ENCODE measurements around the gene AKIRIN2. TPM values are rescaled to one million over a fixed set of nuclear protein-coding genes. Genes with fewer than 3 reads are reported as not detected.
"Not testable (repeated sequence)": the region's sequence is repeated elsewhere in the genome, so short reads cannot be mapped to it uniquely, and the experiment has no call there.

The AKIRIN2 gene
- total RNA-seq, 1 donor = 15.2 TPM

DNA sequence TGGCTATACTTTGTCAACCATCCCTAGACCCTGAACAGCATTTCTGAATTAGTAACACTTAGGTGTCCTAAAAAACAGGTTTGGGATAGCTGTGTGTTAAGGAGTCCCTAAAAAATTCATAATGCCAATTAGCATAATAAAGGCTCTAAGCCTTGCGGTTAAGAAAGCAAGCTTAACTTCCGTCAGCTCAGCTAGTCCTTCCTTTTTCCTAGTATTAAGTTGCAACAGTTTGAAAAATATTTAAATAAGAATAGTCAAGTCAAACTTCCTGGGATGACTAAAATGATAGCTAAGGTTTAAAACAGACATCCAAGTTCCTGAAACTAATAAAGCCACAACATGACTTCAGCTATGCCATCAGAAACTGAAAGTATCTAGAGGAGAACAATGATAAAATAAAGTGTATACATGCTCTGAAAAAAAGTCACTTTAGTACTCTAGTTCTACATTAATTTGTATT, 3.5 kb downstream of the AKIRIN2 start:
- Histone ChIP-seq H4K20me1 (ENCODE audit: insufficient read depth, low read length) (peaks cover 69% of the 10 kb centered on the region), H3K9me3 (ENCODE audit: low read depth, low read length) (no peaks in the 10 kb centered on the region), H3K79me2 (ENCODE audit: insufficient read depth, low read length) (peaks cover 84% of the 10 kb centered on the region), H3K4me3 (ENCODE audit: insufficient read depth, low read length) (peak overlapping the region; percentile 98), H3K27ac (ENCODE audit: low read depth, low read length) (peak overlapping the region; percentile 46), H3K36me3 (ENCODE audit: insufficient read depth, low read length) (no peaks in the 10 kb centered on the region), H2AFZ (ENCODE audit: low read length) (no peak overlapping the region), H3K4me1 (ENCODE audit: insufficient read depth, low read length) (peaks cover 21% of the 10 kb centered on the region), H3K27me3 (ENCODE audit: insufficient read depth, low read length) (no peaks in the 10 kb centered on the region), H3K4me2 (ENCODE audit: insufficient read depth, low read length) (peak overlapping the region; percentile 92)
- no peak for DNase-seq (ENCODE audit: insufficient read length, low spot score, missing footprints)
- TF ChIP-seq, protein P1, sequence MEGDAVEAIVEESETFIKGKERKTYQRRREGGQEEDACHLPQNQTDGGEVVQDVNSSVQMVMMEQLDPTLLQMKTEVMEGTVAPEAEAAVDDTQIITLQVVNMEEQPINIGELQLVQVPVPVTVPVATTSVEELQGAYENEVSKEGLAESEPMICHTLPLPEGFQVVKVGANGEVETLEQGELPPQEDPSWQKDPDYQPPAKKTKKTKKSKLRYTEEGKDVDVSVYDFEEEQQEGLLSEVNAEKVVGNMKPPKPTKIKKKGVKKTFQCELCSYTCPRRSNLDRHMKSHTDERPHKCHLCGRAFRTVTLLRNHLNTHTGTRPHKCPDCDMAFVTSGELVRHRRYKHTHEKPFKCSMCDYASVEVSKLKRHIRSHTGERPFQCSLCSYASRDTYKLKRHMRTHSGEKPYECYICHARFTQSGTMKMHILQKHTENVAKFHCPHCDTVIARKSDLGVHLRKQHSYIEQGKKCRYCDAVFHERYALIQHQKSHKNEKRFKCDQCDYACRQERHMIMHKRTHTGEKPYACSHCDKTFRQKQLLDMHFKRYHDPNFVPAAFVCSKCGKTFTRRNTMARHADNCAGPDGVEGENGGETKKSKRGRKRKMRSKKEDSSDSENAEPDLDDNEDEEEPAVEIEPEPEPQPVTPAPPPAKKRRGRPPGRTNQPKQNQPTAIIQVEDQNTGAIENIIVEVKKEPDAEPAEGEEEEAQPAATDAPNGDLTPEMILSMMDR (IDR thresholded peaks at IDR 0.05; ENCODE audit: extremely low read depth, low read depth, low read length) = no peak

DNA sequence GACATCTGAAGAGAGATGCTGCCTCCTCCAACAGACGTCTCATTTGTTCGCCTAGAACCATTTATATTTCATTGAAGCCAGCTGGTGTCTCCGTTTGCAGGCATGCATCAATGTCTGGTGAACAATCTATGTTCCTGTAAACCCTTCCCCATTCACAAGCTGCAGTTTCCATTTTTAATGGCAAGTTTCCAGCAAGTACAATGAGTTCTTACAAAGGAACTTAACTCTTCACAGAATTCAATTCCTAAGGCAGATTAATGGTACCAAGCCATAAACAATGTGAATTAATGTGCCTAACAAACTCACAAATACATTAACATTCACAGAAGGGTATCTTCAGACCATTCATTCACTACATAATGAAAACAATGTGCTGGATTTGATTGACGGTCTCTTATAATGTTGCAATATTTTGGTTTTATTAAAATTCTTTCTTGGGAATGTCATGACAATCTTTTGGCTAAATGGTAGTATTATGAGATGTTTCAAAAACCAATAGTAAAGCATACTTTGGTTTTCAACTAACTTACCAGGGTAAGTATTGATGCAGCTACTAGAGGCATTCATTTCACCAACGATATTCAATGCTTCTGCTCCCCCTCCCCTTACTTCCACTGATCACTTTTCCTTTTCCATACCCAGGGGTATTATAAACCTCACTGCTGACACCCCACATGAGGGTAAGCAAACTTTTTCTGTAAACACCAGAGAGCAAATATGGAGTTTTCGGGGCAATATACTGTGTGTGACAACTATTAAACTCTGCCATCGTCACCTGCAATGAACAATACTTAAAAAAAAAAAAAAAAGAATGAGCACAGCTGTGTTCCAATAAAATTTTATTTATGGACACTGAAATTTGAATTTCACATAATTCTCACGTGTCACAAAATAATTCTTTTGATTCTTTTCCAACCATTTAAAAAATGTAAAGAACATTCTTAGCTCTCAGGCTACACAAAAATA, 4.2 kb downstream of the AKIRIN2 start:
- Histone ChIP-seq H3K27me3 (ENCODE audit: insufficient read depth, low read length) (no peaks in the 10 kb centered on the region), H3K36me3 (ENCODE audit: insufficient read depth, low read length) (no peaks in the 10 kb centered on the region), H3K79me2 (ENCODE audit: insufficient read depth, low read length) (peaks cover 91% of the 10 kb centered on the region), H3K27ac (ENCODE audit: low read depth, low read length) (peak overlapping the region; percentile 46), H3K4me2 (ENCODE audit: insufficient read depth, low read length) (peak overlapping the region; percentile 92), H4K20me1 (ENCODE audit: insufficient read depth, low read length) (peaks cover 75% of the 10 kb centered on the region), H2AFZ (ENCODE audit: low read length) (no peak overlapping the region), H3K4me3 (ENCODE audit: insufficient read depth, low read length) (peak overlapping the region; percentile 98), H3K4me1 (ENCODE audit: insufficient read depth, low read length) (peaks cover 21% of the 10 kb centered on the region), H3K9me3 (ENCODE audit: low read depth, low read length) (no peaks in the 10 kb centered on the region)
- TF ChIP-seq, protein P1 (IDR thresholded peaks at IDR 0.05; ENCODE audit: extremely low read depth, low read depth, low read length) = no peak
- DNase-seq (ENCODE audit: insufficient read length, low spot score, missing footprints) = peak; percentile 59

DNA sequence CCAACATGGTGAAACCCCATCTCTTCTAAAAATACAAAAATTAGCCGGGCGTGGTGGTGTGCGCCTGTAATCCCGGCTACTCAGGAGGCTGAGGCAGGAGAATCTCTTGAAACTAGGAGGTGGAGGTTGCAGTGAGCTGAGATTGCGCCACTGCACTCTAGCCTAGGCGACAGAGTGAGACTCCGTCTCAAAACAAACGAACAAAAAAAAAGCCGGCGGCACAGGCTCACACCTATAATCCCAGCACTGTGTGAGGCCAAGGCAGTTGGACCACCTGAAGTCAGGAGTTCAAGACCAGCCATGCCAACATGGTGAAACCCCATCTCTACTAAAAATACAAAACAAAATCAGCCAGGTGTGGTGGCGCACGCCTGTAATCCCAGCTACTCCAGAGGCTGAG, 5.2 kb downstream of the AKIRIN2 start:
- not testable (repeated sequence) for H3K9me3 ChIP-seq (ENCODE audit: low read depth, low read length); H3K36me3 ChIP-seq (ENCODE audit: insufficient read depth, low read length); H3K27me3 ChIP-seq (ENCODE audit: insufficient read depth, low read length); DNase-seq (ENCODE audit: insufficient read length, low spot score, missing footprints); H2AFZ ChIP-seq (ENCODE audit: low read length); H3K4me3 ChIP-seq (ENCODE audit: insufficient read depth, low read length); H3K27ac ChIP-seq (ENCODE audit: low read depth, low read length)
- Histone ChIP-seq H3K79me2 (ENCODE audit: insufficient read depth, low read length) (peaks cover 99% of the 10 kb centered on the region), H3K4me1 (ENCODE audit: insufficient read depth, low read length) (peaks cover 21% of the 10 kb centered on the region), H4K20me1 (ENCODE audit: insufficient read depth, low read length) (peaks cover 86% of the 10 kb centered on the region), H3K4me2 (ENCODE audit: insufficient read depth, low read length) (peak overlapping the region; percentile 92)

DNA sequence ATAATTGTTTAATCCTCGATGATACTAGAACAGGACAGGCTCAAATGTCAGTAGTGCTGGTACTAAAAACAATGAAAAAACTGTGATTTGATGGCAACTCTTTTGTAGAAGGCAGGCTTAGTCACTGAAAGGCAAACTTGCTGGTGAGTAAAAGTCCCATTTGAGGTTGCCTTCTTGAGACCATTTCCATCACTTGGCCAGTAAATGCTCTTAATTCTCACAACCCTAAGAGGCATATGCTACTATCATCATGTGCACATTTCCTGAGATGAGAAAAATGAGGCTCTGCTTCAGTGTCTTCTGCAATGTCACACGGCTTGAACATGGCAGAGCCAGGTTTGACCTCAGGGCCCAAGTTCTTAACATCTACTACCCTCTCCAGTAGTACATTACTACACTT, 9.9 kb downstream of the AKIRIN2 start:
- Histone ChIP-seq H3K27me3 (ENCODE audit: insufficient read depth, low read length) (no peaks in the 10 kb centered on the region), H2AFZ (ENCODE audit: low read length) (no peak overlapping the region), H3K9me3 (ENCODE audit: low read depth, low read length) (no peaks in the 10 kb centered on the region), H4K20me1 (ENCODE audit: insufficient read depth, low read length) (peaks cover 84% of the 10 kb centered on the region), H3K79me2 (ENCODE audit: insufficient read depth, low read length) (peaks cover 99% of the 10 kb centered on the region), H3K4me3 (ENCODE audit: insufficient read depth, low read length) (no peak overlapping the region), H3K4me2 (ENCODE audit: insufficient read depth, low read length) (no peak overlapping the region), H3K4me1 (ENCODE audit: insufficient read depth, low read length) (peaks cover 8% of the 10 kb centered on the region), H3K36me3 (ENCODE audit: insufficient read depth, low read length) (no peaks in the 10 kb centered on the region), H3K27ac (ENCODE audit: low read depth, low read length) (no peak overlapping the region)
- TF ChIP-seq, protein P1 (IDR thresholded peaks at IDR 0.05; ENCODE audit: extremely low read depth, low read depth, low read length) = no peak
- no peak for DNase-seq (ENCODE audit: insufficient read length, low spot score, missing footprints)

Data from osteoblast (primary cell).